Muscle of leg (tissue), 11 donors: ENCODE measurements around the gene CMTM3. TPM values are rescaled to one million over a fixed set of nuclear protein-coding genes. Genes with fewer than 3 reads are reported as not detected.
"Not testable (repeated sequence)": the region's sequence is repeated elsewhere in the genome, so short reads cannot be mapped to it uniquely, and the experiment has no call there.

Source experiments
- DNase-seq: peaks from one replicate; pipeline ENCODE4 v3.0.0; 2013
- H3K27ac ChIP-seq: one replicate; pipeline ENCODE4 v1.5.1; 2013; ENCODE audit warnings: mild to moderate bottlenecking, low read length, control low read depth
- H3K27me3 ChIP-seq: one replicate; pipeline ENCODE4 v1.6.1; 2013; ENCODE audit warnings: low read length; ENCODE audit not compliant: control insufficient read depth, insufficient read depth
- H3K36me3 ChIP-seq: one replicate; pipeline ENCODE4 v1.6.1; 2013; ENCODE audit warnings: low read length; ENCODE audit not compliant: control insufficient read depth, insufficient read depth
- H3K4me1 ChIP-seq: one replicate; pipeline ENCODE4 v1.6.1; 2013; ENCODE audit warnings: low read length; ENCODE audit not compliant: control insufficient read depth, insufficient read depth
- H3K4me3 ChIP-seq: one replicate; pipeline ENCODE4 v1.5.1; 2013; ENCODE audit warnings: low read length, control low read depth
- H3K9me3 ChIP-seq: replicated peaks from 2 replicates; pipeline ENCODE4 v1.6.1; 2013; ENCODE audit warnings: low read depth, low read length; ENCODE audit not compliant: control insufficient read depth
- WGBS: methylation state at CpG from one replicate; pipeline ENCODE4 v1.1.5; 2013; ENCODE audit warnings: missing lambda C conversion rate; ENCODE audit not compliant: insufficient coverage; 5-methylcytosine and 5-hydroxymethylcytosine counted together
- polyA plus RNA-seq, 8 donors: library from polyadenylated mRNA; unstranded; fragments of 120-200 nt; gene quantifications; one replicate each; pipeline versions ENCODE4 v1.2.1 to v1.2.3, GENCODE V29; 2013; ENCODE audit warnings: inconsistent platforms in 1 of 8, low replicate concordance in 1 of 8; ENCODE audit not compliant: insufficient read length in 8 of 8, insufficient read depth in 1 of 8
- total RNA-seq: library from RNA; stranded (reverse); fragments of 120-200 nt; gene quantifications from one replicate; pipeline ENCODE4 v1.2.4, GENCODE V29; 2013

CMTM3 gene
- total and polyA plus RNA-seq, 9 donors = 19.0 to 82.7 (median 68.0) TPM

GRCh38 chr16:66630561-66631260 lies 26.2 kb downstream of the CMTM3 start:
- H3K4me1 ChIP-seq, DNase-seq, H3K27me3 ChIP-seq, H3K27ac ChIP-seq, H3K4me3 ChIP-seq, H3K36me3 ChIP-seq, H3K9me3 ChIP-seq: not testable (repeated sequence)
- no CpG with 5 or more reads among the region's 49 CpGs for WGBS

GRCh38 chr16:66631558-66631957 lies 27.1 kb downstream of the CMTM3 start:
- DNase-seq, H3K27me3 ChIP-seq, H3K4me3 ChIP-seq, H3K36me3 ChIP-seq, H3K27ac ChIP-seq, H3K9me3 ChIP-seq, H3K4me1 ChIP-seq: not testable (repeated sequence)
- no CpG with 5 or more reads among the region's 4 CpGs for WGBS

- H3K4me1 ChIP-seq = no peaks in the 10 kb centered on the region
These were observed 30.2 kb downstream of the CMTM3 start for GRCh38 chr16:66634527-66635196.

GRCh38 chr16:66635406-66635805 lies 30.9 kb downstream of the CMTM3 start:
- H3K36me3 ChIP-seq = no peaks in the 10 kb centered on the region
- no peak for DNase-seq
- H3K27me3 ChIP-seq = no peaks in the 10 kb centered on the region
- WGBS = 89% methylated on average over 2 of the region's 6 CpGs
- no peaks in the 10 kb centered on the region for H3K9me3 ChIP-seq
- no peak overlapping the region for H3K27ac ChIP-seq
- H3K4me1 ChIP-seq = no peaks in the 10 kb centered on the region
- H3K4me3 ChIP-seq = no peak overlapping the region

More at GRCh38 chr16:66634527-66635196, 30.2 kb downstream of the CMTM3 start:
- WGBS = 100% methylated on average over 2 of the region's 4 CpGs
- no peak overlapping the region for H3K4me3 ChIP-seq
- no peaks in the 10 kb centered on the region for H3K36me3 ChIP-seq
- H3K27ac ChIP-seq = no peak overlapping the region
- H3K27me3 ChIP-seq = no peaks in the 10 kb centered on the region
- H3K9me3 ChIP-seq = no peaks in the 10 kb centered on the region
- DNase-seq = no peak

GRCh38 chr16:66636199-66636598 lies 31.7 kb downstream of the CMTM3 start:
- WGBS = 75% methylated on average over 3 of the region's 5 CpGs
- H3K4me3 ChIP-seq = no peak overlapping the region
- no peaks in the 10 kb centered on the region for H3K27me3 ChIP-seq
- H3K36me3 ChIP-seq = no peaks in the 10 kb centered on the region
- no peak overlapping the region for H3K27ac ChIP-seq
- no peak for DNase-seq
- no peaks in the 10 kb centered on the region for H3K4me1 ChIP-seq
- H3K9me3 ChIP-seq = no peaks in the 10 kb centered on the region

- DNase-seq = no peak
- Histone ChIP-seq H3K9me3 (no peaks in the 10 kb centered on the region), H3K27me3 (no peaks in the 10 kb centered on the region), H3K4me1 (no peaks in the 10 kb centered on the region), H3K4me3 (no peak overlapping the region), H3K27ac (no peak overlapping the region), H3K36me3 (no peaks in the 10 kb centered on the region)
- 85% methylated on average over 2 of the region's 3 CpGs for WGBS
These were observed 33.3 kb downstream of the CMTM3 start for GRCh38 chr16:66637806-66638205.

- H3K36me3 ChIP-seq = no peaks in the 10 kb centered on the region
- H3K27ac ChIP-seq = no peak overlapping the region
- WGBS = 78% methylated on average over 2 of the region's 6 CpGs
- H3K4me3 ChIP-seq = no peak overlapping the region
- DNase-seq = no peak
- H3K9me3 ChIP-seq = no peaks in the 10 kb centered on the region
- no peaks in the 10 kb centered on the region for H3K4me1 ChIP-seq
- no peaks in the 10 kb centered on the region for H3K27me3 ChIP-seq
These were observed 34.8 kb downstream of the CMTM3 start for GRCh38 chr16:66639091-66639885.

- H3K4me3 ChIP-seq = no peak overlapping the region
- no peaks in the 10 kb centered on the region for H3K4me1 ChIP-seq
- H3K27me3 ChIP-seq = no peaks in the 10 kb centered on the region
- DNase-seq = no peak
- no peaks in the 10 kb centered on the region for H3K9me3 ChIP-seq
- WGBS = no CpG with 5 or more reads among the region's 3 CpGs
- H3K27ac ChIP-seq = no peak overlapping the region
- H3K36me3 ChIP-seq = no peaks in the 10 kb centered on the region
These were observed 36.3 kb downstream of the CMTM3 start for GRCh38 chr16:66640724-66641314.

- H3K27ac ChIP-seq = no peak overlapping the region
- no CpG with 5 or more reads among the region's 1 CpG for WGBS
- no peak overlapping the region for H3K4me3 ChIP-seq
- DNase-seq = no peak
- no peaks in the 10 kb centered on the region for H3K9me3 ChIP-seq
- no peaks in the 10 kb centered on the region for H3K36me3 ChIP-seq
- H3K4me1 ChIP-seq = no peaks in the 10 kb centered on the region
- H3K27me3 ChIP-seq = no peaks in the 10 kb centered on the region
These were observed 36.9 kb downstream of the CMTM3 start for GRCh38 chr16:66641387-66641786.

- H3K27me3 ChIP-seq = no peaks in the 10 kb centered on the region
- no CpG with 5 or more reads among the region's 1 CpG for WGBS
- peaks cover 5% of the 10 kb centered on the region for H3K4me1 ChIP-seq
- no peaks in the 10 kb centered on the region for H3K36me3 ChIP-seq
- H3K9me3 ChIP-seq = no peaks in the 10 kb centered on the region
- DNase-seq = no peak
- no peak overlapping the region for H3K27ac ChIP-seq
- H3K4me3 ChIP-seq = no peak overlapping the region
These were observed 43.4 kb downstream of the CMTM3 start for GRCh38 chr16:66647866-66648265.
